A673 (cell line): Measurements from ENCODE around the gene AUH. TPM values are rescaled to one million over a fixed set of nuclear protein-coding genes. Genes with fewer than 3 reads are reported as not detected.

Source experiments
- BruUV-seq: library from RNA; stranded (reverse); fragments of 400-500 nt; replicated peaks from 2 replicates; lab custom pipeline; 2021; lab: Mats Ljungman, UMichigan
- CTCF ChIA-PET: fragments of 300-600 bp; sonication (Branson Sonifier 250); formaldehyde crosslinking; loops from one replicate; lab custom pipeline; 2022; ENCODE audit warnings: antibody characterized with exemption; lab: Charles Lee
- POLR2A ChIA-PET: fragments of 300-600 bp; sonication (Branson Sonifier 250); formaldehyde crosslinking; loops from one replicate; lab custom pipeline; 2022; ENCODE audit warnings: antibody characterized with exemption; ENCODE audit not compliant: low non-redundant PET; lab: Charles Lee
- DNase-seq: peaks from one replicate; pipeline ENCODE4 v3.0.0-alpha.2; 2015; ENCODE audit warnings: low spot score
- H3K27ac ChIP-seq: fragments of 200-600 bp; sonication (generic); 2 replicates; pipeline ENCODE4 v1.5.1; 2016; ENCODE audit warnings: mixed run types, low read depth, mild to moderate bottlenecking, mixed read lengths, antibody characterized with exemption, low read length; ENCODE audit not compliant: poor library complexity, severe bottlenecking
- H3K27me3 ChIP-seq: fragments of 200-600 bp; sonication (generic); replicated peaks from 2 replicates; pipeline ENCODE4 v1.6.1; 2017; ENCODE audit warnings: mixed run types, low read depth, mild to moderate bottlenecking, mixed read lengths, antibody characterized with exemption, low read length; ENCODE audit not compliant: insufficient read depth, poor library complexity
- H3K36me3 ChIP-seq: fragments of 200-600 bp; sonication (generic); 2 replicates; pipeline ENCODE4 v1.6.1; 2016; ENCODE audit warnings: mixed run types, mild to moderate bottlenecking, mixed read lengths, antibody characterized with exemption, low read length; ENCODE audit not compliant: insufficient read depth, poor library complexity, severe bottlenecking
- H3K4me1 ChIP-seq: fragments of 200-600 bp; sonication (generic); 2 replicates; pipeline ENCODE4 v1.6.1; 2017; ENCODE audit warnings: mixed run types, mild to moderate bottlenecking, mixed read lengths, antibody characterized with exemption, low read length; ENCODE audit not compliant: insufficient read depth, poor library complexity, severe bottlenecking
- H3K4me3 ChIP-seq: fragments of 200-600 bp; sonication (generic); 2 replicates; pipeline ENCODE4 v1.5.1; 2016; ENCODE audit warnings: low read depth, mixed run types, mild to moderate bottlenecking, mixed read lengths, low read length; ENCODE audit not compliant: poor library complexity, severe bottlenecking
- H3K9me3 ChIP-seq: fragments of 200-600 bp; sonication (generic); 2 replicates; pipeline ENCODE4 v1.6.1; 2016; ENCODE audit warnings: mixed run types, low read depth, mild to moderate bottlenecking, mixed read lengths, antibody characterized with exemption, low read length; ENCODE audit not compliant: poor library complexity, severe bottlenecking
- EZH2 ChIP-seq: fragments of 200-600 bp; sonication (generic); IDR thresholded peaks from 2 replicates; pipeline ENCODE4 v1.6.1; 2017; ENCODE audit warnings: borderline replicate concordance, low read depth, mild to moderate bottlenecking, mixed read lengths, antibody characterized with exemption, low read length; ENCODE audit not compliant: poor library complexity, severe bottlenecking
- intact Hi-C: fragments of 100-400 bp; cut with micrococcal nuclease; formaldehyde crosslinking; loops from one replicate; pipeline ENCODE4 v1.10.0; 2022; ENCODE audit not compliant: unreplicated experiment
- total RNA-seq: library from RNA; stranded (reverse); gene quantifications from 2 replicates; pipeline ENCODE4 v1.2.3, GENCODE V29; 2021
- TF ChIP-seq, protein P1 (sequence below): fragments of 300-800, 200-600 bp; sonication (generic); conservative IDR thresholded peaks from 2 replicates; pipeline ENCODE4 v1.5.1; 2017; ENCODE audit warnings: low read depth, mild to moderate bottlenecking, antibody characterized with exemption, low read length, moderate library complexity, mixed read lengths

The AUH gene
- total RNA-seq, 1 experiment from 2014 or later, result 12.3 TPM

GRCh38 chr9:91179237-91180138, 182.2 kb downstream of the AUH start:
- H3K36me3 ChIP-seq, result no peaks in the 10 kb centered on the region
- no peaks in the 10 kb centered on the region for H3K9me3 ChIP-seq
- no peaks in the 10 kb centered on the region for H3K27me3 ChIP-seq
- no TSS peak for BruUV-seq
- no peaks in the 10 kb centered on the region for H3K4me1 ChIP-seq
- H3K4me3 ChIP-seq, result no peak overlapping the region
- no peak overlapping the region for H3K27ac ChIP-seq
- TF ChIP-seq EZH2, result no peak
- TF ChIP-seq, protein P1, sequence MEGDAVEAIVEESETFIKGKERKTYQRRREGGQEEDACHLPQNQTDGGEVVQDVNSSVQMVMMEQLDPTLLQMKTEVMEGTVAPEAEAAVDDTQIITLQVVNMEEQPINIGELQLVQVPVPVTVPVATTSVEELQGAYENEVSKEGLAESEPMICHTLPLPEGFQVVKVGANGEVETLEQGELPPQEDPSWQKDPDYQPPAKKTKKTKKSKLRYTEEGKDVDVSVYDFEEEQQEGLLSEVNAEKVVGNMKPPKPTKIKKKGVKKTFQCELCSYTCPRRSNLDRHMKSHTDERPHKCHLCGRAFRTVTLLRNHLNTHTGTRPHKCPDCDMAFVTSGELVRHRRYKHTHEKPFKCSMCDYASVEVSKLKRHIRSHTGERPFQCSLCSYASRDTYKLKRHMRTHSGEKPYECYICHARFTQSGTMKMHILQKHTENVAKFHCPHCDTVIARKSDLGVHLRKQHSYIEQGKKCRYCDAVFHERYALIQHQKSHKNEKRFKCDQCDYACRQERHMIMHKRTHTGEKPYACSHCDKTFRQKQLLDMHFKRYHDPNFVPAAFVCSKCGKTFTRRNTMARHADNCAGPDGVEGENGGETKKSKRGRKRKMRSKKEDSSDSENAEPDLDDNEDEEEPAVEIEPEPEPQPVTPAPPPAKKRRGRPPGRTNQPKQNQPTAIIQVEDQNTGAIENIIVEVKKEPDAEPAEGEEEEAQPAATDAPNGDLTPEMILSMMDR, result no peak
- intact Hi-C loops, result no loop called here
- DNase-seq, result no peak
- ChIA-PET CTCF (no interaction called here), POLR2A (no interaction called here)

- DNase-seq, result no peak
- intact Hi-C loops, result no loop called here
- no peaks in the 10 kb centered on the region for H3K9me3 ChIP-seq
- TF ChIP-seq, protein P1, result no peak
- TF ChIP-seq EZH2, result no peak
- no peaks in the 10 kb centered on the region for H3K4me1 ChIP-seq
- POLR2A ChIA-PET, result no interaction called here
- no peaks in the 10 kb centered on the region for H3K36me3 ChIP-seq
- BruUV-seq, result no TSS peak
- CTCF ChIA-PET, result no interaction called here
- H3K4me3 ChIP-seq, result no peak overlapping the region
- no peaks in the 10 kb centered on the region for H3K27me3 ChIP-seq
- no peak overlapping the region for H3K27ac ChIP-seq
Measured at GRCh38 chr9:91178281-91179236, 183.2 kb downstream of the AUH start.

- H3K27ac ChIP-seq, result no peak overlapping the region
- no peak for TF ChIP-seq EZH2
- TF ChIP-seq, protein P1, result no peak
- H3K36me3 ChIP-seq, result no peaks in the 10 kb centered on the region
- BruUV-seq, result no TSS peak
- no peak overlapping the region for H3K4me3 ChIP-seq
- intact Hi-C loops, result no loop called here
- no peaks in the 10 kb centered on the region for H3K9me3 ChIP-seq
- no peak for DNase-seq
- H3K4me1 ChIP-seq, result no peaks in the 10 kb centered on the region
- ChIA-PET POLR2A (no interaction called here), CTCF (no interaction called here)
- H3K27me3 ChIP-seq, result no peaks in the 10 kb centered on the region
Measured at GRCh38 chr9:91177661-91178280, 183.9 kb downstream of the AUH start.
